Measurements from ENCODE around the gene SLCO3A1.

Gene SLCO3A1

GRCh38 chr15:92143765-92144164 lies 290.3 kb downstream of the SLCO3A1 start:
- DNase-seq, result no peak

GRCh38 chr15:92146511-92147150 lies 293.1 kb downstream of the SLCO3A1 start:
- DNase-seq, result no peak

GRCh38 chr15:92149029-92149428 lies 295.5 kb downstream of the SLCO3A1 start:
- no peak for DNase-seq

GRCh38 chr15:92149465-92149864 lies 296.0 kb downstream of the SLCO3A1 start:
- no peak for DNase-seq

GRCh38 chr15:92151168-92151567 lies 297.7 kb downstream of the SLCO3A1 start:
- DNase-seq, result no peak

GRCh38 chr15:92151741-92152140 lies 298.2 kb downstream of the SLCO3A1 start:
- DNase-seq, result no peak

GRCh38 chr15:92152983-92153382 lies 299.5 kb downstream of the SLCO3A1 start:
- no peak for DNase-seq

GRCh38 chr15:92153620-92154019 lies 300.1 kb downstream of the SLCO3A1 start:
- no peak for DNase-seq

- no peak for DNase-seq
Measured at GRCh38 chr15:92155934-92156333, 302.4 kb downstream of the SLCO3A1 start.

GRCh38 chr15:92157666-92158298 lies 304.3 kb downstream of the SLCO3A1 start:
- no peak for DNase-seq

- peak in 1 of 2 donors; percentile 11 for DNase-seq
Measured at GRCh38 chr15:92158426-92158825, 304.9 kb downstream of the SLCO3A1 start.

GRCh38 chr15:92159481-92159880 lies 306.0 kb downstream of the SLCO3A1 start:
- no peak for DNase-seq

- no peak for DNase-seq
Measured at GRCh38 chr15:92159906-92160841, 306.7 kb downstream of the SLCO3A1 start.

- DNase-seq, result no peak
Measured at GRCh38 chr15:92161039-92161670, 307.6 kb downstream of the SLCO3A1 start.

- no peak for DNase-seq
Measured at GRCh38 chr15:92162657-92163056, 309.1 kb downstream of the SLCO3A1 start.

- DNase-seq, result no peak
Measured at GRCh38 chr15:92163641-92164040, 310.1 kb downstream of the SLCO3A1 start.

GRCh38 chr15:92164327-92165000 lies 311.0 kb downstream of the SLCO3A1 start:
- no peak for DNase-seq

GRCh38 chr15:92165001-92165346 lies 311.5 kb downstream of the SLCO3A1 start:
- no peak for DNase-seq

- no peak for DNase-seq
Measured at GRCh38 chr15:92166029-92166428, 312.5 kb downstream of the SLCO3A1 start.

- DNase-seq, result no peak
Measured at GRCh38 chr15:92166751-92167405, 313.4 kb downstream of the SLCO3A1 start.

GRCh38 chr15:92167451-92167850 lies 313.9 kb downstream of the SLCO3A1 start:
- DNase-seq, result no peak

GRCh38 chr15:92168066-92168683 lies 314.7 kb downstream of the SLCO3A1 start:
- DNase-seq, result no peak

Measured in CD4-positive, alpha-beta T cell treated with Interferon alpha-2 for 1 hour (primary cell).